ENCODE results near the gene ZNF385B.

Gene ZNF385B

GRCh38 chr2:179622112-179622511 is 239.3 kb downstream of the ZNF385B start:
- DNase-seq: no peak

GRCh38 chr2:179619947-179620467 is 241.4 kb downstream of the ZNF385B start:
- DNase-seq: no peak

GRCh38 chr2:179614121-179614520 is 247.3 kb downstream of the ZNF385B start:
- no peak for DNase-seq

- DNase-seq: no peak
Observed at GRCh38 chr2:179613701-179614100, 247.7 kb downstream of the ZNF385B start.

GRCh38 chr2:179613299-179613651 is 248.1 kb downstream of the ZNF385B start:
- DNase-seq: no peak

- DNase-seq: no peak
Observed at GRCh38 chr2:179612591-179613298, 248.7 kb downstream of the ZNF385B start.

GRCh38 chr2:179612108-179612507 is 249.3 kb downstream of the ZNF385B start:
- no peak for DNase-seq

GRCh38 chr2:179606141-179606540 is 255.3 kb downstream of the ZNF385B start:
- DNase-seq: no peak

GRCh38 chr2:179605341-179605740 is 256.1 kb downstream of the ZNF385B start:
- no peak for DNase-seq

- DNase-seq: no peak
Observed at GRCh38 chr2:179604598-179604997, 256.8 kb downstream of the ZNF385B start.

- no peak for DNase-seq
Observed at GRCh38 chr2:179602452-179602851, 259.0 kb downstream of the ZNF385B start.

- DNase-seq: no peak
Observed at GRCh38 chr2:179596018-179596417, 265.4 kb downstream of the ZNF385B start.

GRCh38 chr2:179595284-179595683 is 266.1 kb downstream of the ZNF385B start:
- DNase-seq: no peak

GRCh38 chr2:179594268-179595112 is 266.9 kb downstream of the ZNF385B start:
- no peak for DNase-seq

GRCh38 chr2:179593323-179593722 is 268.1 kb downstream of the ZNF385B start:
- no peak for DNase-seq

- DNase-seq: no peak
Observed at GRCh38 chr2:179592167-179592936, 269.1 kb downstream of the ZNF385B start.

- DNase-seq: no peak
Observed at GRCh38 chr2:179591690-179592089, 269.7 kb downstream of the ZNF385B start.

GRCh38 chr2:179588486-179589145 is 272.8 kb downstream of the ZNF385B start:
- no peak for DNase-seq

GRCh38 chr2:179584760-179585159 is 276.7 kb downstream of the ZNF385B start:
- DNase-seq: no peak

- no peak for DNase-seq
Observed at GRCh38 chr2:179581605-179582004, 279.8 kb downstream of the ZNF385B start.

GRCh38 chr2:179580378-179581146 is 280.9 kb downstream of the ZNF385B start:
- no peak for DNase-seq

GRCh38 chr2:179579800-179580199 is 281.6 kb downstream of the ZNF385B start:
- no peak for DNase-seq

Data from T-helper 2 cell (primary cell).